ENCODE measurements around the gene FAM163B. TPM values are rescaled to one million over a fixed set of nuclear protein-coding genes. Genes with fewer than 3 reads are reported as not detected.

FAM163B gene
- total RNA-seq, 4 donors from 2014 or later, result not detected

GRCh38 chr9:133619791-133620190, 10.6 kb upstream of the FAM163B start:
- no peak for TF ChIP-seq CTCF (IDR thresholded peaks at IDR 0.05; ENCODE audit: low read depth)

GRCh38 chr9:133618726-133619125, 9.5 kb upstream of the FAM163B start:
- no peak for TF ChIP-seq CTCF (IDR thresholded peaks at IDR 0.05; ENCODE audit: low read depth)

- no peak for TF ChIP-seq CTCF (IDR thresholded peaks at IDR 0.05; ENCODE audit: low read depth)
These were observed 7.6 kb upstream of the FAM163B start for GRCh38 chr9:133616643-133617405.

- no peak for TF ChIP-seq CTCF (IDR thresholded peaks at IDR 0.05; ENCODE audit: low read depth)
These were observed 6.5 kb upstream of the FAM163B start for GRCh38 chr9:133615606-133616188.

GRCh38 chr9:133615186-133615585, 6.0 kb upstream of the FAM163B start:
- TF ChIP-seq CTCF (IDR thresholded peaks at IDR 0.05; ENCODE audit: low read depth), result no peak

GRCh38 chr9:133614678-133615077, 5.5 kb upstream of the FAM163B start:
- no peak for TF ChIP-seq CTCF (IDR thresholded peaks at IDR 0.05; ENCODE audit: low read depth)

GRCh38 chr9:133614056-133614455, 4.9 kb upstream of the FAM163B start:
- no peak for TF ChIP-seq CTCF (IDR thresholded peaks at IDR 0.05; ENCODE audit: low read depth)

All from subcutaneous adipose tissue (tissue), 4 donors.